HepG2 (cell line): Measurements from ENCODE around the gene TBC1D4. TPM values are rescaled to one million over a fixed set of nuclear protein-coding genes. Genes with fewer than 3 reads are reported as not detected.

Experiments used
- ATAC-seq: fragments of 200-7000 bp; cut with Tn5 transposase; 3 replicates; pipeline ENCODE4 v1.9.1; 2020; ENCODE audit warnings: mild to moderate bottlenecking, moderate library complexity
- BruUV-seq: library from RNA; stranded (reverse); fragments of 400-500 nt; replicated peaks from 2 replicates; lab custom pipeline; 2021; lab: Mats Ljungman, UMichigan
- CTCF ChIA-PET: fragments of 300-600 bp; formaldehyde crosslinking; extraction: SDS; loops from one replicate; lab custom pipeline; 2021; ENCODE audit warnings: low total read pairs, inconsistent platforms, low intra/inter-chr PET ratio; lab: Yijun Ruan, JAX
- POLR2A ChIA-PET: fragments of 350-600 bp; sonication (Branson Sonifier 250); formaldehyde crosslinking; loops from one replicate; lab custom pipeline; 2020; ENCODE audit warnings: antibody characterized with exemption, inconsistent platforms; lab: Yijun Ruan, JAX
- DNase-seq: peaks from one replicate; pipeline ENCODE4 v3.0.0-alpha.2; 2015; ENCODE audit warnings: low spot score
- FAIRE-seq: peaks from 3 replicates; lab custom pipeline; 2011; peaks lifted over from hg19 to GRCh38; lab: Jason Lieb, UNC
- H2AFZ ChIP-seq: one replicate; pipeline ENCODE4 v1.6.1; 2011; ENCODE audit warnings: low read length, inconsistent platforms
- H3K27ac ChIP-seq: fragments of 300-600 bp; 3 replicates; pipeline ENCODE4 v1.8.0; 2011; ENCODE audit warnings: mixed run types, mild to moderate bottlenecking, mixed read lengths, low read length, inconsistent platforms; ENCODE audit not compliant: insufficient read depth; ENCODE audit errors: extremely low read length
- H3K27me3 ChIP-seq, 2 experiments: fragments of 200-600 bp in 1 of 2; 2 replicates in 1 of 2; 3 replicates in 1 of 2; pipeline versions ENCODE4 v1.6.0 to v1.8.0; 2011; ENCODE audit warnings: low read length in 2 of 2, mild to moderate bottlenecking in 2 of 2, moderate library complexity in 2 of 2, inconsistent platforms in 1 of 2; ENCODE audit not compliant: insufficient read depth in 2 of 2, control insufficient read depth in 1 of 2
- H3K36me3 ChIP-seq, 2 experiments: fragments of 200-600 bp in 1 of 2; replicated peaks in 1 of 2; 2 replicates in 1 of 2; 3 replicates in 1 of 2; pipeline versions ENCODE4 v1.5.1 to v1.8.0; 2011; ENCODE audit warnings: low read length in 2 of 2, inconsistent platforms in 1 of 2; ENCODE audit not compliant: insufficient read depth in 2 of 2, control insufficient read depth in 1 of 2
- H3K4me1 ChIP-seq: 2 replicates; pipeline ENCODE4 v1.5.1; 2012; ENCODE audit warnings: low read length, inconsistent platforms; ENCODE audit not compliant: insufficient read depth
- H3K4me2 ChIP-seq: 2 replicates; pipeline ENCODE4 v1.6.0; 2011; ENCODE audit warnings: low read depth, low read length, inconsistent platforms
- H3K4me3 ChIP-seq, 3 experiments: fragments of 200-600 bp in 1 of 3; sonication (generic), shearing (Covaris generic) in 1 of 3; replicated peaks in 1 of 3; 2 replicates each; pipeline ENCODE4 v1.5.1; 2011 to 2016; ENCODE audit warnings: low read length in 3 of 3, inconsistent platforms in 2 of 3, low read depth in 2 of 3, mild to moderate bottlenecking in 2 of 3, control low read depth in 1 of 3, mixed read lengths in 1 of 3; ENCODE audit not compliant: insufficient read depth in 1 of 3
- H3K79me2 ChIP-seq: one replicate; pipeline ENCODE4 v1.6.1; 2011; ENCODE audit warnings: low read length, inconsistent platforms; ENCODE audit not compliant: insufficient read depth
- H3K9ac ChIP-seq: 2 replicates; pipeline ENCODE4 v1.6.0; 2011; ENCODE audit warnings: mild to moderate bottlenecking, low read depth, low read length, inconsistent platforms; ENCODE audit not compliant: insufficient read depth
- H3K9me3 ChIP-seq: 2 replicates; pipeline ENCODE4 v1.5.1; 2012; ENCODE audit warnings: mild to moderate bottlenecking, low read length
- H4K20me1 ChIP-seq: 2 replicates; pipeline ENCODE4 v1.6.0; 2011; ENCODE audit warnings: inconsistent platforms, mild to moderate bottlenecking, low read length, moderate library complexity; ENCODE audit not compliant: insufficient read depth
- CSRNP1 ChIP-seq: sonication (generic); formaldehyde crosslinking; IDR thresholded peaks from 2 replicates; pipeline ENCODE4 v1.8.1; 2023; ENCODE audit warnings: mild to moderate bottlenecking, missing genetic modification reagents
- HNRNPUL1 ChIP-seq: fragments of 200-400 bp; formaldehyde crosslinking; IDR thresholded peaks from 2 replicates; pipeline ENCODE4 v1.6.1; 2017; ENCODE audit warnings: low read depth, mild to moderate bottlenecking, low read length, moderate library complexity
- IKZF5 ChIP-seq: IDR thresholded peaks from 2 replicates; pipeline ENCODE4 v1.6.1; 2018; ENCODE audit warnings: missing genetic modification reagents, mild to moderate bottlenecking, missing compliant biosample characterization
- MED13 ChIP-seq: sonication (generic); formaldehyde crosslinking; IDR thresholded peaks from 2 replicates; pipeline ENCODE4 v1.5.0; 2020; ENCODE audit warnings: missing genetic modification reagents
- SKI ChIP-seq: fragments of 450-650 bp; IDR thresholded peaks from one replicate; pipeline ENCODE4 v1.6.1; 2018; ENCODE audit warnings: mild to moderate bottlenecking; ENCODE audit not compliant: partially characterized antibody
- SMAD9 ChIP-seq: sonication (generic); formaldehyde crosslinking; IDR thresholded peaks from 2 replicates; pipeline ENCODE4 v1.5.1; 2020; ENCODE audit warnings: mild to moderate bottlenecking, missing genetic modification reagents
- SOX5 ChIP-seq: IDR thresholded peaks from 2 replicates; pipeline ENCODE4 v1.6.1; 2016; ENCODE audit warnings: borderline replicate concordance
- SOX6 ChIP-seq, 2 experiments: fragments of 450-650 bp in 1 of 2; sonication (generic) in 1 of 2; formaldehyde crosslinking in 1 of 2; IDR thresholded peaks; 2 replicates each; pipeline versions ENCODE4 v1.4.0 to v1.6.1; 2017 to 2020; ENCODE audit warnings: antibody characterized with exemption in 1 of 2, mild to moderate bottlenecking in 1 of 2, missing genetic modification reagents in 1 of 2
- THAP11 ChIP-seq: IDR thresholded peaks from 2 replicates; pipeline ENCODE4 v1.6.1; 2016; ENCODE audit warnings: missing biosample characterization, missing genetic modification reagents
- U2AF1 ChIP-seq: fragments of 200-400 bp; formaldehyde crosslinking; optimal IDR thresholded peaks from 2 replicates; pipeline ENCODE3; 2017; ENCODE audit warnings: mild to moderate bottlenecking, low read depth, low read length
- ZBTB21 ChIP-seq: sonication (generic); formaldehyde crosslinking; IDR thresholded peaks from 2 replicates; pipeline ENCODE4 v1.4.0; 2020; ENCODE audit warnings: missing genetic modification reagents
- ZMAT3 ChIP-seq: sonication (generic); formaldehyde crosslinking; conservative IDR thresholded peaks from 2 replicates; pipeline ENCODE4 v1.7.0; 2021; ENCODE audit warnings: missing genetic modification reagents
- ZNF782 ChIP-seq: sonication (generic); formaldehyde crosslinking; IDR thresholded peaks from 2 replicates; pipeline ENCODE4 v1.4.0; 2020; ENCODE audit warnings: missing genetic modification reagents, mild to moderate bottlenecking, borderline replicate concordance
- ZSCAN20 ChIP-seq: sonication (generic); formaldehyde crosslinking; IDR thresholded peaks from 2 replicates; pipeline ENCODE4 v1.4.0; 2020; ENCODE audit warnings: missing genetic modification reagents, mild to moderate bottlenecking, borderline replicate concordance
- WGBS: methylation state at CpG from one replicate; pipeline ENCODE4 v1.1.6; 2017; ENCODE audit warnings: low lambda C conversion rate; 5-methylcytosine and 5-hydroxymethylcytosine counted together
- in situ Hi-C: cut with HindIII; loops from 2 replicates; pipeline ENCODE4 v1.10.0; 2017; ENCODE audit warnings: low pct_unique_long_range_greater_than_20kb; ENCODE audit not compliant: extremely low pct_ligation_motif_present
- intact Hi-C: fragments of 100-400 bp; cut with micrococcal nuclease; formaldehyde crosslinking; loops from one replicate; pipeline ENCODE4 v1.10.0; 2022; ENCODE audit not compliant: unreplicated experiment
- polyA plus RNA-seq, 8 experiments: library from polyadenylated mRNA; depleted of rRNA in 3 of 8; stranded (reverse) in 7 of 8; unstranded in 1 of 8; fragments of >200 nt; fragmentation: Illumina TruSeq in 4 of 8; extraction: Trizol in 4 of 8; gene quantifications; 2 replicates each; pipeline versions ENCODE4 v1.2.1 to v1.2.3, GENCODE V29; 2011 to 2016; ENCODE audit warnings: low read depth in 4 of 8, missing spikeins in 1 of 8, mixed read lengths in 1 of 8; ENCODE audit not compliant: insufficient read depth in 1 of 8
- total RNA-seq, 5 experiments: library from RNA; depleted of rRNA; stranded (reverse); fragments of >200 nt; fragmentation: Illumina TruSeq; extraction: Trizol; gene quantifications; 2 replicates each; pipeline ENCODE4 v1.2.3, GENCODE V29; 2016; ENCODE audit warnings: low read depth in 1 of 5

The TBC1D4 gene
- total and polyA plus RNA-seq, 2 of the 13 experiments (the other 11 are each of a cell fraction or from before 2014, with no cell fraction given), result 35.9 to 64.4 TPM

GRCh38 chr13:75299246-75299645, 182.7 kb downstream of the TBC1D4 start:
- DNase-seq (no peak), FAIRE-seq (no peak), ATAC-seq (no peak)
- ChIA-PET POLR2A (no interaction called here), CTCF (no interaction called here)
- Histone ChIP-seq H3K4me1 (peaks cover 32% of the 10 kb centered on the region), H3K79me2 (no peaks in the 10 kb centered on the region), H3K4me3 (no peak overlapping the region), H4K20me1 (no peaks in the 10 kb centered on the region; the same call in 1 of the 2 replicates), H3K27me3 (no peaks in the 10 kb centered on the region), H3K27ac (no peak overlapping the region), H2AFZ (no peak overlapping the region), H3K4me2 (no peak overlapping the region), H3K9me3 (no peaks in the 10 kb centered on the region), H3K36me3 (peaks cover 9 to 38% of the 10 kb centered on the region in 2 experiments), H3K9ac (no peak overlapping the region)
- intact Hi-C loops, result no loop called here
- no peak for TF ChIP-seq ZMAT3 (CRISPR knock-in tag)
- TF ChIP-seq U2AF1, result no peak
- TF ChIP-seq SMAD9 (CRISPR knock-in tag), result no peak
- BruUV-seq, result no TSS peak
- in situ Hi-C loops, result no loop called here
- WGBS, result 96% methylated on average over 5 of the region's 5 CpGs

GRCh38 chr13:75296641-75297040, 185.3 kb downstream of the TBC1D4 start:
- no TSS peak for BruUV-seq
- in situ Hi-C loops, result no loop called here

More at GRCh38 chr13:75296641-75297040, 185.3 kb downstream of the TBC1D4 start:
- ATAC-seq (no peak), DNase-seq (no peak), FAIRE-seq (no peak)
- peaks cover 9 to 52% of the 10 kb centered on the region in 2 experiments for H3K36me3 ChIP-seq
- intact Hi-C loops, result no loop called here
- ChIA-PET CTCF (no interaction called here), POLR2A (no interaction called here)
- no peak overlapping the region for H3K4me2 ChIP-seq
- H3K4me3 ChIP-seq, result no peak overlapping the region
- TF ChIP-seq SOX6 (IDR thresholded peaks at IDR 0.05) (no peak), SOX6 (CRISPR knock-in tag; IDR thresholded peaks at IDR 0.05) (no peak), HNRNPUL1 (no peak), SOX5 (no peak), THAP11 (CRISPR knock-in tag) (no peak), ZBTB21 (CRISPR knock-in tag) (no peak), ZNF782 (no peak), CSRNP1 (no peak), IKZF5 (no peak), ZSCAN20 (CRISPR knock-in tag) (no peak), MED13 (no peak), SKI (no peak)
- 38% methylated on average over 1 of the region's 1 CpG for WGBS
- H3K79me2 ChIP-seq, result no peaks in the 10 kb centered on the region
- no peaks in the 10 kb centered on the region; the same call in 1 of the 2 replicates for H4K20me1 ChIP-seq
- no peaks in the 10 kb centered on the region for H3K27me3 ChIP-seq
- no peaks in the 10 kb centered on the region for H3K9me3 ChIP-seq
- H2AFZ ChIP-seq, result no peak overlapping the region
- H3K27ac ChIP-seq, result no peak overlapping the region
- H3K9ac ChIP-seq, result no peak overlapping the region
- H3K4me1 ChIP-seq, result peaks cover 12% of the 10 kb centered on the region
